HG03039 (cell line): Measurements from ENCODE around the gene ZNF302.
"Not testable (repeated sequence)": the region's sequence is repeated elsewhere in the genome, so short reads cannot be mapped to it uniquely, and the experiment has no call there.

Experiments used
- ATAC-seq: cut with Tn5 transposase; IDR thresholded peaks from one replicate; pipeline ENCODE4 v1.9.1; 2021; ENCODE audit warnings: mild to moderate bottlenecking, moderate library complexity; ENCODE audit not compliant: unreplicated experiment

ZNF302 gene

GRCh38 chr19:34669305-34669704 lies 8.2 kb upstream of the ZNF302 start:
- ATAC-seq, result no peak

GRCh38 chr19:34671972-34672371 lies 5.5 kb upstream of the ZNF302 start:
- ATAC-seq, result no peak

GRCh38 chr19:34673590-34673989 lies 3.9 kb upstream of the ZNF302 start:
- no peak for ATAC-seq

- ATAC-seq, result no peak
Observed at GRCh38 chr19:34675250-34675649, 2.2 kb upstream of the ZNF302 start.

DNA sequence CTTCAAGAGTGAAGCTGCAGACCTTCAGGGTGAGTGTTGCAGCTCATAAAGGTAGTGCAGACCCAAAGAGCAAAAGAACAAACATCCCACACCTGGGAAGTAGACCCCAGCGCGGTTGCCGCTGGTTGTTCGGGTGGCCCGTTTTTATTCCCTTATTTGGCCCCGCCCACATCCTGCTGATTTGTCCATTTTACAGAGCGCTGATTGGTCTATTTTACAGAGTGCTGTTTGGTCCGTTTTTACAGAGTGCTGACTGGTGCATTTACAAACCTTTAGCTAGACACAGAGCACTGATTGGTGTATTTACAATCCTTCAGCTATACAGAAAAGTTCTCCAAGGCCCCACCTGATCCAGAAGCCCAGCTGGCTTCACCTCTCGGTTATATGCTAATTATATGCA lies 1.6 kb upstream of the ZNF302 start:
- ATAC-seq, result no peak

DNA sequence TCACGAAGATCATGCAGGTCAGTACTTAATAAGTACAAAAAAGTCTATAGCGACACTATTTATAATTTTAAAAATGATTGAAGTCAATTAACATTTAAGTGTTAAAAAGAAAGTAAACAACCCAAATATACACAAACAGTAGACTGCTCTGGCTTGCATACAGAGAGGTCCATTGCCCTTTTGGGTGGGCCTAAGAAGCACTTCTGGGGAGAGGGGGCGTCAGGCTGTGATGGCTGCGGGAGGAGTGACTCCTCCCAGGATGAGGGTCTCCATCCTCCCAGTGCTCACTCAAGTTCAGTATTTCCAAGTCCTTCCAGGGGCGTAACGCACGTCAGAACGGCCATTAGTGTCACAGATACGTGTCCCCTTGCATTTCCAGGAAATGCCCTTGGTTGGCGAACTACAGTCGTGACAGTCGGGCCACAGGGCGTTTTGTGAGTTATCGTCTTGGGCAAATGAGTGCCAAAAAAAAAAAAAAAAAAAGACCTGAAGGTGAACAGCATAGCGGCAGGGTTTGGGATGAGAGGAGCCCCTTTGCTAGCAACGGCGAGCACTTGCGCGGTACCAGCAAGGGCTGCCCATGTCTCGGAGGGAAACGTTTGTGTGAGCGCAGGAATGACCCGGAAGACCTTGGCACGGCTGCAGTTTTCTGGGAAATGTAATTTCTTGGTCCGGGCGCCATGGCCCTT lies 637 bp upstream of the ZNF302 start, which contains the start of gene SCGB2B2:
Gene SCGB2B2, minus strand, starts transcription at position 463 of the 689 bp plus-strand sequence. CDS start 82,596 bp downstream, outside the sequence.
- ATAC-seq, result peak; percentile 40

- no peak for ATAC-seq
Observed at GRCh38 chr19:34678085-34678412, 571 bp downstream of the ZNF302 start.

DNA sequence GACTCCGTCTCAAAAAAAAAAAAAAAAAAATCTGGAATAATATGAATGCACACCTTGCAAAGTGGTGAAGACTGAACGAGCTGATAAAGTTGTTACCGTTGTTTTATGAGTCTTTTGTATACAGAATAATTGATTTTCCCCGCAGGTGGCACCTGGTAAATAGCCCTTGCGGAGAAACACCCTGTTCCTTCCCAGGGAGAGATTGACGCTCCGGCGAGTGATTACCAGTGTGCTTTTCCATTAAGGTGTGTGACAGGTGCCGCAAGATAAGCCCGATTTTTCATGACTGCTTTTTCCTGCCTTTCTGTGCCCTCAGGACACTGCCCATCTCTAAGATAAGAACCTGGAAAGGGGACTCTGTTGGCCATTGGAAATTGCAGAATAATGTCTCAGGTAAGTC lies 943 bp downstream of the ZNF302 start:
- no peak for ATAC-seq

DNA sequence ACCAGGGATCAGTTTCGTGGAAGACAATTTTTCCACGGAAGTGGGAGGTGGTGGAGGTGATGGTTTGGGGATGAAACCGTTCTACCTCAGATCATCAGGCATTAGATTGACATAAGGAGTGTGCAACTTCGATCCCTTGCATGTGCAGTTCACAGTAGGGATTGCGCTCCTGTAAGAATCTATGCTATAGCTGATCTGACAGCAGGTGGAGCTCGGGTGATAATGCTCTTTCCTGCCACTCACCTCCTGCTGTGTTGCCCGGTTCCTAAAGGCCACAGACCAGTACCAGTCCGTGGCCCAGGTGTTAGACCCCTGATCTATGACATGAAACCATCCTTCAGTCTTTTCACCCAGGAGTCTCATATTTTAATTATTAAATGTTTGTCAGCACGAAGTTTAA lies 4.0 kb downstream of the ZNF302 start:
- ATAC-seq, result no peak

GRCh38 chr19:34685266-34685665 lies 7.8 kb downstream of the ZNF302 start:
- ATAC-seq, result not testable (repeated sequence)

DNA sequence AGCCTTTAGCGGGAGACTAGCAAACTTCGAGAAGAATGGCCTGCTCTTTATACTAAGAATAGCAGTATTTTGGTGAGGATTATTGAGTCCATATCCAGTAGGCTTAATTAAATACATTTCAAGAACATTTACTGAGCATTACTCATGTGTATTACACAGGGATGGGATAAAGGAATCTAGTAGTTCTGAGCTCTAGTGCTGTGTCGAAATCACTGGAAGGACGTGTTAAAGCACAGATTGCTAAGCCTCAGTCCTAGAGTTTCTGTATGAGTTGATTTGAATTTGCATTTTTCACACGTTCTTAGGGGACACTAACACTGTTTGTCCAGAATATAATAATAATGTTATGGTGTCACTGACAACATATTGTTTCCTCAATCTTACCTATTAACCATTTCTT lies 9.0 kb downstream of the ZNF302 start:
- no peak for ATAC-seq

- ATAC-seq, result no peak
Observed at GRCh38 chr19:34687348-34687747, 9.9 kb downstream of the ZNF302 start.

DNA sequence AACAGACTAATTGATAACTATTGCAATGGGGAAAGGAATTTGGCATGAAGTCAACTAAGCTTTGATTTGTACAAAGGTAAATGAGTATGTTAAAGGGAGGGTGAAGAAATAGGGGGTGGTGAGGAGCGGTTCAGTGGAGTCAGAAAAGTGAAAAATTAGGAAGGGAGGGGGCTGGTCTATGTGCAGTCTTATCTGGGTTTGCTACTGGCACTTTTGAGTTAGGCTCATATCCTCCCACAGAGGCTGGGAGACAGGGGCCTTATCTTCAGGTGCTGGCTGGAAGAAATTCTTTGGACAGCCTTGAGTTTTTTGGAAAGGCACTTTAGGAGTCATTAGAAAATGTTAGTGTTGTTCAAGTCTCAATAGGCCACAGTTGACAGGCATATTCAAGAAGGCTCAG lies 11.1 kb downstream of the ZNF302 start:
- ATAC-seq, result no peak

DNA sequence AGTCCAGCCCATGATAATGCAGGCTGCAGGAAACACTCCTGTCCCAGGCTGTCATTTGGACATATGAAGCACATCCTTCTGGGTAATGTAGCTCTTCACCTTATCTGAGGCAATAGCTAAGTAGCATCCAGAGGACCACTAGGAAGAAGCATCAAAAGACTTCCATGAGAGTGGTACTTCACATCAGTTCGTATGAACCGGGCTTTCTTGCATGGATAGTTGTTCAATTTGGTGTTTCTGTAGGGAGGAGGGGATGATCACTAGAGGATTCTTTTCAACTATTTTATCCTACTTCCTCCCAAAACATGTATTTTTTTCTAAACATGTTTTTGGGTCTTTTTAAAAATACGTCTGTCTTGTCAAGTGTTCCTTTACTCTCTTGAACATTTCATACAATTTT lies 12.9 kb downstream of the ZNF302 start:
- no peak for ATAC-seq

DNA sequence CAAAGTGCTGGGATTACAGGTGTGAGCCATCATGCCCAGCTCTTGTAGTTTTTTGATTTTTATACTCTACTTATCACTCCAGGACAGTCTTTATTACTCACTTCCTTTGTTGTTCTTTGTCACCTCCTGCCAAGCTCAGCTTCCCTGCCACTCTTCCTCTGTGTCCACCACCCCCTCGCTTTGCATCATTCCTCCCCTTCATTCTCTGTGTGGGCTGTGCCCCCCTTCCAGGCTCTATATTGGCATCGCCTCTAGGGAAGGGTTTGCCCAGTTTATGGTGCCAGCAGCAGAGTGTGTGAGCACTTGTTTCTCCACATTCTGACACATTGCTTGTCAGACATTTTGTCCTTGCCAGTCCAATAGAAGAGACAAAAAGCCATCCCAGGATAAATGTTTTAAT lies 15.1 kb downstream of the ZNF302 start:
- ATAC-seq, result no peak

- no peak for ATAC-seq
Observed at GRCh38 chr19:34707661-34708060, 30.2 kb downstream of the ZNF302 start.

- ATAC-seq, result no peak
Observed at GRCh38 chr19:34711890-34712289, 34.4 kb downstream of the ZNF302 start.

DNA sequence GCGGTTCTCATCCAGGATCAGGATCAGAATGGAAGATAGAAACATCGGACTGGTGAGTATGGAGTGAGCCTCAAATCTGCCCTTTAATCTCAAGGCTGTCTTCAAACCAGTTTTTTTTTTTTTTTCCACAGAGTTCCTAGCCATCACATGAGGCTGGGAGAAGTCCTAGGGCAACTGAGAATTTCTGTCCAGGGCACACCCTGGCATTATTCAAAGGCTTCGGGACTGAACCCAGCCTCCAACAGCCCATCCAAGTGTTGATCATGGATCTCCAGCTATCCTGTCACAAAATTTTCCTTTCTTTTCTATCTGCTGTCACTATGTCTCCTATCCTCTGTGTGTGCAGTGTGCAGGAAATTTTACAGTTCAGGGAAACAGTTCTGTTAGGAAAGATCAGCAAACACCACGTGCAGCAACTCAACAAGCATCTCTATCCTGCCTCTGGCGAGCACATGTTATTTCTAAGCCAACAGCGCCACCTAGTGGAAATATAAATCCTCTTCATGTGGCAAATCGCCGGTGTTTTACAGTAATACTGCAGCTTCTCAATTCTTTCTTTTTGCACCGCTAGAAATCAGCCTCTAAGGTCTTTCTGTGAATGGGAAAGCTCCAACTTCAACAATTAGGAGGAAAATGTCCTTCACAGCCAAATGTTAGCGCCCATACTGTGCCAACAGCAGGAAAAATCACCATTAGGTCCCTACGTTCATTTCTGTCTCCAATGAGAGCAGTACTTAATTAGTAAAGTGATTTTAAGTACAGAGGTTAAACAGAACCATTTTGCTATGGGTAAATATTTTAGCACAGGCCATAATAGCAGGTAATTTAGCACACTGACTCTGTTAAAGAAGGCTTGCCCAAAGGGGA lies 35.1 kb downstream of the ZNF302 start:
- ATAC-seq, result no peak

DNA sequence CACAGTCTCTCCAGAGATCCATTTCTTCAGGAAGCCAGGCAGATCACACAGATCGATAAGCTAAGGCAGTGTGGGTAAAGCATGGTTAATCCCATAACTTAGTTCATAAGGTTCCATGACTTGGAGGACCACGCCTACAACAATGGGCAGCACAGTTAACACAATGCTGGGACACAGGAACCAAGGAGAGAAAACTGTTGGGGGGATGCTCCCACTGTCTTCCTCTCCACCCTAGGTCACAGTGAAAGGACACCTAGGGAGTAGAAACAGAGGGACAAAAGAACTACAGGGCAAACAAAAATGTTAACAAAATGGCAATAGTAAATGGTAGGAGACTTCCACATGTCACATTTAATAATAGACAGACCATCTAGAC lies 35.8 kb downstream of the ZNF302 start:
- ATAC-seq, result no peak

DNA sequence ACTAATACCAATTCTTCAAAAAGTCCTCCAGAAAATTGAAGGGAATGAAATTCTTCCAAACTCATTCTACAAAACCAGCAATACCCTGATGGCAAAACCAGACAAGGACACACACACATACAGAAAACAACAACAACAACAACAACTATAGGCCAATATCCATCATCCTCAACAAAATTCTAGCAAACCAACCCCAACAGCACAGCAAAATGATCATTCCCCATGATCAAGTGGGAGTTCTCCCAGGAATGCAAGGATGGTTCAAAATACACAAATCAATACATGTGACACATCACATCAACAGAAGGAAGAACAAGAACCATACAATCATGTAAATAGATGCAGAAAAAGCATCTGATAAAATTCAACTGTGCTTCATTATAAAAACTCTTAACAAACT lies 37.9 kb downstream of the ZNF302 start:
- ATAC-seq, result no peak

GRCh38 chr19:34722353-34722752 lies 44.9 kb downstream of the ZNF302 start:
- no peak for ATAC-seq

DNA sequence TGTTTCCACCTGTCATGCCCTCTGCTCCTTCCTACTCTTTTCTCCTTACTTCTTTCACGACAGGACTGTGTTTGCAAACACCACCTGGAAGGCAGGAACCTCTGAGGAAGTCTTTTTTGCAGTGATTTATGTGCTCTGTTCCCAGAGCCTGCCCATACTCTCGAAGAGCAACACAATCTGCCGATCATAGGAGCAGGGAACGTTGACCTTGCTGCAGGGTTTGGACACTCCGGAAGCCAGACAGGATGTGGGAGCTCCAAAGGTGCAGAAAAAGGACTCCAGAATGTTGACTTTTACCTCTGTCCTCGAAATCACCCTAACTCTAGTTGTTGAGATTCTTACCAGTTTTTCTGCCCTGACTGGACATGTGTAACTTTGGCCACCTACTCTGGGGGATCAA lies 47.9 kb downstream of the ZNF302 start:
- no peak for ATAC-seq
